ENCODE measurements around the gene ULK4.
"Not testable (repeated sequence)": the region's sequence is repeated elsewhere in the genome, so short reads cannot be mapped to it uniquely, and the experiment has no call there.

ULK4 gene

GRCh38 chr3:41424543-41425300 lies 537.2 kb downstream of the ULK4 start:
- no peak for DNase-seq

GRCh38 chr3:41419809-41420208 lies 542.1 kb downstream of the ULK4 start:
- no peak for DNase-seq

- DNase-seq, result peak; percentile 26
Observed at GRCh38 chr3:41418961-41419691, 542.8 kb downstream of the ULK4 start.

GRCh38 chr3:41417574-41417973 lies 544.3 kb downstream of the ULK4 start:
- no peak for DNase-seq

- no peak for DNase-seq
Observed at GRCh38 chr3:41411065-41411464, 550.8 kb downstream of the ULK4 start.

GRCh38 chr3:41405466-41405865 lies 556.4 kb downstream of the ULK4 start:
- peak; percentile 58 for DNase-seq

- no peak for DNase-seq
Observed at GRCh38 chr3:41404582-41404981, 557.3 kb downstream of the ULK4 start.

GRCh38 chr3:41394896-41395295 lies 567.0 kb downstream of the ULK4 start:
- DNase-seq, result no peak

- not testable (repeated sequence) for DNase-seq
Observed at GRCh38 chr3:41370765-41371535, 591.0 kb downstream of the ULK4 start.

- no peak for DNase-seq
Observed at GRCh38 chr3:41370307-41370706, 591.6 kb downstream of the ULK4 start.

GRCh38 chr3:41369838-41370237 lies 592.1 kb downstream of the ULK4 start:
- no peak for DNase-seq

- DNase-seq, result no peak
Observed at GRCh38 chr3:41365973-41366372, 595.9 kb downstream of the ULK4 start.

- peak; percentile 18 for DNase-seq
Observed at GRCh38 chr3:41364736-41365135, 597.2 kb downstream of the ULK4 start.

- no peak for DNase-seq
Observed at GRCh38 chr3:41363830-41364523, 597.9 kb downstream of the ULK4 start.

- no peak for DNase-seq
Observed at GRCh38 chr3:41362638-41363559, 599.0 kb downstream of the ULK4 start.

GRCh38 chr3:41357271-41357670 lies 604.6 kb downstream of the ULK4 start:
- DNase-seq, result no peak

GRCh38 chr3:41356775-41357174 lies 605.1 kb downstream of the ULK4 start:
- no peak for DNase-seq

GRCh38 chr3:41352510-41352909 lies 609.4 kb downstream of the ULK4 start:
- DNase-seq, result no peak

GRCh38 chr3:41350441-41350840 lies 611.5 kb downstream of the ULK4 start:
- no peak for DNase-seq

GRCh38 chr3:41348401-41348800 lies 613.5 kb downstream of the ULK4 start:
- no peak for DNase-seq

GRCh38 chr3:41346698-41347270 lies 615.1 kb downstream of the ULK4 start:
- peak; percentile 59 for DNase-seq

Measured in fibroblast of skin of abdomen (primary cell).